Activated naive CD4-positive, alpha-beta T cell treated with anti-CD3 and anti-CD28 coated beads, Interleukin-2, amount 50 U/mL, for 16 hours (primary cell): ENCODE results near the gene VAV2.

ENCODE experiments used
- DNase-seq: peaks from one replicate; pipeline ENCODE4 v3.0.0-alpha.2; 2020

Gene VAV2

GRCh38 chr9:133810556-133811195 lies 181.4 kb downstream of the VAV2 start:
- DNase-seq = no peak

DNA sequence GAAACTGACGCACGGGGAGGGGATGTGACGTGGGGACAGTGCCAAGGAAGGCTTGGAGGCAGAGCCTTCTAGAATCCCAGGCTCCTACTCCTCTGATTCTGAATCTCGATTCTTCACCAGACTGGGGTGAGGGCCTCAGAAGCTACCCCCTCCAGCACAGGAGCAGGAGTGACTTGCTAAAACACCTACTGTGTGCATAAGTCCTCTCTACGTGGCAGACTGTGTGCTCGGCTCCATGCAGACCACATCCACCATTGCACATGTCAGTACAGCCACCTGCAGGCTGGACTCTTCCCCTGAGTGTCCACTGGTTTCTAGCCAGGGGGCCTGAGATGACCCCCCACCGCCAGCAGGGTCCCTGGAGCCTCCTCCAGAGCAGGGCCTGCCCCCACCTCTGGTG lies 182.8 kb downstream of the VAV2 start:
- no peak for DNase-seq

- no peak for DNase-seq
Observed at GRCh38 chr9:133807818-133808217, 184.3 kb downstream of the VAV2 start.

DNA sequence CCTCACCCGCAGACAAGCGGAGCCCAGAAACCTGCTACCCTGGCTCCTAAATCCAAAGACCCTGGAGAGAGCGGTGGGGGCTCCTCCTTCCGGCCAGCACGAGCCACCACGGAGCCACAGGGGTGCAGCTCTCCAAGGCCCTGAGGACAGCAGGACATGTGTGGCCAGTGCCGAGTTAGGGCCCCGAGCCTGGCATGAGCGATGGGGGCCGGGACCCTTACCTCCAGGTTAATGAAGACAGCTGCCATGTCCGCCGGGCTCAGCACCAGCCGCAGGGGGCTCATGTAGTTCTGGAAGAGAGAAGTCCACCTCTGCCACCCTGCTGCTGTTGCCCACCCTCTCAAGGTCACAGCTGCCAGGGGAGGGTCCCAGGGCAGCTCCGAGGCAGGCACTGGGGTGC lies 185.1 kb downstream of the VAV2 start:
- no peak for DNase-seq

- no peak for DNase-seq
Observed at GRCh38 chr9:133806623-133807010, 185.5 kb downstream of the VAV2 start.

- DNase-seq = no peak
Observed at GRCh38 chr9:133805876-133806622, 186.1 kb downstream of the VAV2 start.

DNA sequence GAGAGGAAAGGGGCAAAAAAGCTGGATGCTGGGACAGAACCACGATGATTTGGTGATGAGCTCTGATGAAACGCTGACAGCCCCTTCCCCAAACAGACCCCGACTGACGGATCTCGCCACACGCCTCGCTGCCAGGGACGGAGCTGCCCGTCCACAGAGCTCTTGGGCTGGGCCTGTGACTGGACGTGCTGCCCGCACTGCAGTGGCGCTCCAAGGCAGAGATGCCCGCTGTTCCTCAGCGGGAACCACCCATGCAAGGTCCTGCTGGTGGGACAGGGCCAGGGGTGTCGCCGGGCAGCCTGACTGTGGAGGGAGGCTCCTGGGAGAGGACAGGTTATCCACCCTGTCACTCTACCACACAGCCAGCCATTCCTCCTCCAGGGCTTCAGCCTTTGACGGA lies 187.9 kb downstream of the VAV2 start:
- DNase-seq = no peak

DNA sequence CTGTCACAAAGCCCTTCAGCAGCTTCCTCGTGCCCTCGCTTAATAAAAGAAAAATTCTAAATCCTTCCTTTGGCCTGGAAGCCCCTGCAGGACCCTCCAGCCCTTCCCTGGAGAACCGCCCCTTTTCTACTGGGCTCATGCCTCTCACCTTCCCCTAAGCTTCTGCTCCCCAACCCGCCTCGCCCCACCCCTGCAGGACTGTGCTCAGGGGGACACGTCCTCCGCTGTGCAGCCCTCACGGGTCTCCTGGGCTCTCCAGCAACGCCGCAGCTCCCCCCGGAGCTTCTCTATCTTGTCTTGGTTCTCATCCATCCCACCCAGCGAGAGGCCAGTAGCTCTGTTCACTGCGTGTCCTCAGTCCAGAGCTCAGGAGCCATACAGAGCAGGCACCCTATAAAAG lies 188.4 kb downstream of the VAV2 start:
- no peak for DNase-seq

DNA sequence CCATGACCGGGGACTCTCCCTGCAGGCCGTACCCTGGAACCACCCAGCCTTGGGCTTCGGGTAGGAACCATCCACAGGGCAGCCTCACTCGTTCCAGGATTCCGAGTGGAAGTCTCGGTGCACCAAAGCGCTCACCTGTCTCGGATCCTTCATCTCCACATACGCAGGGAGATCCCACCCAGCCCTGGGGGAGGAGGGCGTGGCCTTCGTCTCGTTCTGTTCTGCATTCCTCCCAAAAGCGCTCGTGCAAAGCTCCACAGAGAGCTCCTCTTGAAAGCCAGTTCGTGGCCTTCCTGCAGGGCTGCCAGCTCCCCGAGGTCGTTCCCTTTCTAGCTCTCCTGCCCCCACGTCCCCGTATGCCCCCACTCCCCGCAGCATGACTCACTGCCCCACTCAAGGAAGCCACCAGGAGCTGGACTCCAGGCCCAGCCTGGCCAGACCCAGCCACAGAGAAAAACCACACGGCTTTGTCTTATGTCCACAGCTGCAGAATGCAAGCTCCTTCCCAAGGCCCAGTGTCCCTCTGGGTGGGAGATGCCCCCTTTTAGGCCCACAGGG lies 189.0 kb downstream of the VAV2 start:
- no peak for DNase-seq

GRCh38 chr9:133801739-133802138 lies 190.4 kb downstream of the VAV2 start:
- DNase-seq = no peak

DNA sequence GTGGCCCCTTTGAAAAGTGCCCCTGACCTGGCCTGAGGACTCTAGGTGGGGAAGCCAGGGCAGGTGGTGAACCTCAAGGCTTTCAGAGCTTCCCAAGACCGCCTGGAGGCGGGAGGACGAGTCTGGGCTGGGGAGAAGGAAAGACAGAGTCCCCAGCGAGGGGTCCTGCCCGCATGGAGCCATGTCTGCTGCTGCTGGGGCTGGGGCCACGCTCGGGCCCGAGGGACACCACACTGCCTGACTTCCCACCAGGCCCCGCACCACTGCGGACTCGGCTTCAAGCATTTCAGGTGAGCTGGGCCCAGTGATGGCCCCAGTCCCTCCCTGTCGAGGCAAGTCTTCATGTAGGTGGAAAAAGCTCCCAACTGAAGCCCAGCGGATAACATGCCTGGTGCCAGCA lies 191.9 kb downstream of the VAV2 start:
- no peak for DNase-seq

DNA sequence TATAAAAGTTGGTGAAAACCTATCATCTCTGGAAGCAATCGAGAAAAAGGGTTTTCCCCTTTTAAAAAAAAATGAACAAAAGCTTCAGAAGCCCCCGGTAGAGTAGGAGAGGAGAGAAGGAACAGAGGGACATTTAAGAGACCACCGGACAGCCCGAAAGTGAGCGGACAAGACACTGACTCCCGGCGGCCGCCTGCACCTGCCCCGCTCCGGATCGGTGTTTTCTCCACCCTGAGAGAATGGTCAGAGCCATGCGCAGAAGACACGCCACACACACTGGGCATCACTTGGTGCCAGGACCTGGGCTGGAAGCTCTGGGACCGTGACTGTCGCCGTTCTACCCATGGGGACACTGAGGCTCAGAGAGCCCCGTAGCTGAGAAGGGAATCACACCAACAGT lies 192.4 kb downstream of the VAV2 start:
- no peak for DNase-seq

- DNase-seq = no peak
Observed at GRCh38 chr9:133799106-133799505, 193.0 kb downstream of the VAV2 start.

GRCh38 chr9:133798160-133798559 lies 194.0 kb downstream of the VAV2 start:
- no peak for DNase-seq

GRCh38 chr9:133797406-133798105 lies 194.6 kb downstream of the VAV2 start:
- no peak for DNase-seq

- no peak for DNase-seq
Observed at GRCh38 chr9:133796562-133796961, 195.6 kb downstream of the VAV2 start.

DNA sequence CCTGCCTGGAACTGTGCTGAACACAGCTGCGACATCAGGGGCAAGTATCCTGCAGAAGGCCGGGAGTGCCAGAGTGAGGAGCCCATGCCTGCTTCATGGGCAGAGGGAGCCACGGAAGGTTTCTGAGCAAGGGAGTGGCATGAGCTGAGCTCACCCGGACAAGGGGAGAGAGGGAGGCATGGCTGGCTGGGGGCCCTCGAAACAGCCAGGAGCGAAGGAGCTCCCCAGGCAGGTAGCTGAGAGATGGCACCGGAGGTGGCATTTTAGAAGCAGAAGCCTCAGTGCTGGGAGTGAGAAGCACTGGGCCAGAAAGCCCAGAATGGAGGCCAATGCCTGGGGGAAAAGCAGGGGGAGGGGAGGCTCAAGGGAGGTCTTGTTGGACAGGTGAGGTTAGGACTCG lies 197.1 kb downstream of the VAV2 start:
- DNase-seq = no peak

DNA sequence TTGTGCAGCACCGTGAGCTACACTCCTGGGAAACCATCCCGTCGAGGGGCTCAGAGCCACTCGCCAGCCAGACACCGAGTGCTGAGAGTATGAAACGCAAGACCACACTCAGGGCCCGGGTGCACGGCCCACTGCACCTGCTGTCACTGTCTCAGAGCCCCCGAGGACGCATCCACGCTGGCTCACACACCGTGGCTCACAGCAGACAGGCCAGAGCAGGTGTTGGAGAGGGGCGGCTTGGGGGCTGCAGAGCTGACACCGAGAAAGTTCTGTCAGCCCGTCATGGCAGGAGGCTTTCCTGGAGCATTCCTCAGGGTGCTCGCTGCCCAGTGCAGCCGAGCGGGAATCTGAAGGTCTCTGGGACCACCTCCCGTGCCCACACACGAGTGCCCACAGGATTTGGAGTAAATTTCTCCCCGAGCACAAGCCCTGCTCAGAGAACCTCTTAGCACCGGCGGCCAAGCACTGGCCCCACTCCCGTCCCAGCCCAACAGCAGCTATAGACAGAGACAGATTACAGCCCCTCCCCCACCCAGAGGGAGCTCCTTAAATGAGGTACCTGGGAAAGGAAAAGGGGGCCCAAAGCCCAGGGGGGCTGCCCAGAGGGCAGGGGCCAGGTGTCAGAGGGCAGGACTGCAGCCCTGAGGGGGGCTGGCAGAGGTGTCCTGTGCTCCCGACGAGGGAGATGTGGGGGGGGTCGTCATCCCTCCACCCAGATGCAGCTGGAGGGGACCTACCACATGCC lies 197.9 kb downstream of the VAV2 start:
- no peak for DNase-seq

DNA sequence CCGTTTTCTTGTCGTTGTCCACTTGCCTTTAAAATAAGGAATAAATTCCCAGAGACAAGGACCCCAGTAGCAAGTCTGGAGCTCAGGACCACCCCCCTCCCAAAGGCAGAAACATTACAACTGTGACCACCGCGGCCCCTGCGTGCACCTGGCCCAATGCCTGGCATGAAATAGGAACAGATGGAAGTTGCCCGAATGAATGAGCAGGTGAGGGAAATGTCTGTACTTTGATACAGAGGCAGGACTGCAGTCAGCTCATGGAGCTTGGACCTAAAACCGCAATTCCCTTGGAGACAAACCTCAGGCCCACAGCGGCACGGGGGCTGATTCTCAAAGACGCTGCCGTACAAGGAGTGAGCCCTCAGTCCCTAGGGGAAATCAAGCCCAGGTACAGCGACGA lies 198.7 kb downstream of the VAV2 start:
- DNase-seq = no peak

DNA sequence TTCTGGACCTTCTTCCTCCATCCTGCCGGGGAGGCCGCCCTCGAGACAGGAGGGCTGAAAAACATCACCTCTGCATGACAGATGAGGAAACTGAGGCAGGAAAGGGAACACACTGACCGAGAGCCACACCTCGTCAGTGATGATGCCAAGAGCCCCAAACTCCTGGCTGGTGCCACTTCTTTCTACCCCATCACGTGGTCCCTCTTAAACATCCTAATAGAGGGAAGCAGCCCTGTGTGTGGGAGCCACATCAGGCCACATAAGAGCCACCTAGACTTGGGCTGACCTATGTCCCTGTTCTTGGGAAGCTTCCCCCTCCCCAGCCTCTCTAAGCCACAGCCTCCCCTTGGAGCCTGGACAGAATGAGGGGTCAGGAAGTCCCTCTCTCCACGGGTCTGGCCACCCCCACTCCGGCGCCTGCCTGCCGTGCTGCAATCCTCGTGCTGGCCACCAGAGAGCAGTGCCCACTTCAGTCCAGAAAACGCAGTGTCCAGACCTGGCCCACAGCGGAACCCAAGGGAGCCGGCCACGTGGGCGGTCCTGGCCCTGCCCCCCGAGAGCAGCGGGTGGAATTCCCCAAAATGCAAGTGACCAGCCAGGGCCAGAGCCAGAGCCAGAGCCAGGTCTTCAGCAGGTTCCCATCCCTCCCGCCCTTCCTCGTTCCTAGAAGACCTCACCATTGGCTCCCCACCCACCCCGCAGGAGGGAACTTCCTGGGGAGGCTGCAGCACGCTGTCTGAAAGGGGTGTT lies 199.2 kb downstream of the VAV2 start:
- peak; percentile 49 for DNase-seq

DNA sequence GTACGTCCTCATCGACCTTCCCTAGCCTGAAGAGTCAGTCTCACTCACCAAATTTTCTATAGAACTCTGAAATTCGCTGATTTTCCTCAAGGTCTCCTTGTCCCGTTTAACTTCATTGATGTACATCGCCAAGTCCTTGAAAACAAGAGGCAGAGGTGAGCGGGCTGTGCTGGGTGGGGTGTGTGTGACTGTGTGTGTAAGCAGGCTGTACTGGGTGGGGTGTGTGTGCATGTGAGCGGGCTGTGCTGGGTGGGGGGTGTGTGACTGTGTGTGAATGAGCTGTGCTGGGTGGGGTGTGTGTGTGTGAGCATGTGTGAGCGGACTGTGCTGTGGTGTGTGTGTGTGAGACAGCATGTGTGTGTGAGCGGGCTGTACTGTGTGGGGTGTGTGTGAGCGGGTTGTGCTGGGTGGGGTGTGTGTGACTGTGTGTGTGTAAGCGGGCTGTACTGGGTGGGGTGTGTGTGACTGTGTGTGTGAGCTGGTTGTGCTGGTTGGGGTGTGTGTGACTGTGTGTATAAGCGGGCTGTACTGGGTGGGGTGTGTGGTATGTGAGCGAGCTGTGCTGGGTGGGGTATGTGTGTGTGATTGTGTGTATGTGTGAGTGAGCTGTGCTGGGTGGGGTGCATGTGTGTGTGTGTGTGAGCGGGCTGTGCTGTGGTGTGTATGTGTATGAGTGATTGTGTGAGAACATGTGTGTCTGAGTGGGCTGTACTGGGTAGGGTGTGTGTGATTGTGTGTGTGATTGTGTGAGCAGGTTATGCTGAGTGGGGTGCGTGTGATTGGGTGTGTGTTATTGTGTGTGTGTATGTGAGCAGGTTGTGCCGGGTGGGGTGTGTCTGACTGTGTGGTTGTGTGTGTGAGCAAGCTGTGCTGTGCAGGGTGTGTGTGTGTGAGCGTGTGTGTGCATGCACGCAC lies 200.1 kb downstream of the VAV2 start:
- no peak for DNase-seq
